ENCODE results near the gene SSU72. TPM values are rescaled to one million over a fixed set of nuclear protein-coding genes. Genes with fewer than 3 reads are reported as not detected.

The SSU72 gene
- total RNA-seq, 1 donor from 2014 or later: 118 TPM

DNA sequence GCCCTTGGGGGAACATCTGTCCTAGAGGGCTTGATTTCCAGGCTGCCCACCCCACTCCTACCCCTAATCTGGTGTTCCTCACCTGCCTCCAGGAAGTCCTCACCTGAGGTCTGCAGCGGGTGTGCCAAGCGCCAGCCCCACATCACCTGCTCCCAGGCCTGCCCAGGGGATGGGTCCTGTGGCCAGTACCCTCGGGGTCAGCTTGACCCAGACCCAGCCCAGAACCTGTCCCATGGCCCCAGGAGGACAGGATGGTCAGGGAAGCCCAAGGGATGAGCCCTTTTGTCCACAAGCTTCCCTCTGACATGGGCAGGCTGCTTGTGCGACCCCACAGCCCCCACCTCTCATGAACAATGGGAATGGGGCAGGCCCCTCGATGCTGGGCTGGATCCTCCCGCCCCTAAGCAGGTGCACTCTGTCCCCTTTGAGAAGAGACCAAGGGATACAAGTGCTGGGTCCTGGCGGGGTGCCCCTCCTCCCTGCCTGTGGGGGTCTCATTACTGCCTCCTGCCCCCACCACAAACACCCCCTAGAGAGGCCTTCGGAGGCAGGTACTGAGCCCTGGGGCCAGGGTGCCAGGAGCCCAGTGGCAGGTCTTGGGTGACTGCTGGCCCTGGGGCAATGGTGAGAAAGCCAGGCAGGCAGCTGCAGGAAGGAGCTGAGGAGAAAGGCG lies 43.9 kb upstream of the SSU72 start:
- DNase-seq (no peak), ATAC-seq (ENCODE audit: low read depth) (no peak)
- H3K4me3 Mint-ChIP-seq: no peak overlapping the region
- no peaks in the 10 kb centered on the region for H3K27me3 Mint-ChIP-seq
- TF ChIP-seq, protein P1, sequence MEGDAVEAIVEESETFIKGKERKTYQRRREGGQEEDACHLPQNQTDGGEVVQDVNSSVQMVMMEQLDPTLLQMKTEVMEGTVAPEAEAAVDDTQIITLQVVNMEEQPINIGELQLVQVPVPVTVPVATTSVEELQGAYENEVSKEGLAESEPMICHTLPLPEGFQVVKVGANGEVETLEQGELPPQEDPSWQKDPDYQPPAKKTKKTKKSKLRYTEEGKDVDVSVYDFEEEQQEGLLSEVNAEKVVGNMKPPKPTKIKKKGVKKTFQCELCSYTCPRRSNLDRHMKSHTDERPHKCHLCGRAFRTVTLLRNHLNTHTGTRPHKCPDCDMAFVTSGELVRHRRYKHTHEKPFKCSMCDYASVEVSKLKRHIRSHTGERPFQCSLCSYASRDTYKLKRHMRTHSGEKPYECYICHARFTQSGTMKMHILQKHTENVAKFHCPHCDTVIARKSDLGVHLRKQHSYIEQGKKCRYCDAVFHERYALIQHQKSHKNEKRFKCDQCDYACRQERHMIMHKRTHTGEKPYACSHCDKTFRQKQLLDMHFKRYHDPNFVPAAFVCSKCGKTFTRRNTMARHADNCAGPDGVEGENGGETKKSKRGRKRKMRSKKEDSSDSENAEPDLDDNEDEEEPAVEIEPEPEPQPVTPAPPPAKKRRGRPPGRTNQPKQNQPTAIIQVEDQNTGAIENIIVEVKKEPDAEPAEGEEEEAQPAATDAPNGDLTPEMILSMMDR (IDR thresholded peaks at IDR 0.05): no peak
- CTCF ChIA-PET: no interaction called here
- H3K36me3 Mint-ChIP-seq (ENCODE audit: low read depth): peaks cover 6% of the 10 kb centered on the region
- H3K4me1 Mint-ChIP-seq: peaks cover 22% of the 10 kb centered on the region
- no peak overlapping the region for H3K27ac Mint-ChIP-seq
- intact Hi-C loops (cut with micrococcal nuclease): loop anchor here (5.0 kb wide), 1 partner anchor 59 kb away; no protein-coding TSS in a partner anchor
- no peaks in the 10 kb centered on the region for H3K9me3 Mint-ChIP-seq
- POLR2A ChIA-PET: no interaction called here

DNA sequence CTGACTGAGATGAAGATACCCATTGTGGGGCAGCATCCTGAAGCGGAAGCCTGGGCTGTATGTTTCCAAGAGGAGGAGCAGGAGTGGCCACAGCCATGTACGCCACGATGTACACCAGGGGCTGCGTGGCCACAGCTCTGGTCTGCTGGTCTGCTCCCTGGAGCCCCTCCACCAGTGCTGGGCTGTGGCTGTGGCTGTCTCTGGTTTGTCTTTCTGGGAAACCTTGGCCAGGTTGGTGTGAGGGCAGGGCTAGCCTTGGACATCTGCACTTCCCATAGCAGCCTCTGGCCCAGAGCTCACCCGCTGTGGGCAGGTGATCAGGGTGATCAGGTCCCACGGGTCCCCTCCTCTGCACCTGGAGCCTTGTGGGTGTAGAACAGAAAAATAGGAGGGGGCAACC lies 43.3 kb upstream of the SSU72 start:
- Mint-ChIP-seq H3K27ac (no peak overlapping the region), H3K9me3 (no peaks in the 10 kb centered on the region), H3K4me3 (peak overlapping the region; percentile 80), H3K27me3 (no peaks in the 10 kb centered on the region), H3K4me1 (peaks cover 23% of the 10 kb centered on the region), H3K36me3 (ENCODE audit: low read depth) (peaks cover 6% of the 10 kb centered on the region)
- TF ChIP-seq, protein P1 (IDR thresholded peaks at IDR 0.05): no peak
- no peak for ATAC-seq (ENCODE audit: low read depth)
- intact Hi-C loops (cut with micrococcal nuclease): loop anchor here (5.0 kb wide), 1 partner anchor 59 kb away; no protein-coding TSS in a partner anchor
- CTCF ChIA-PET: no interaction called here
- POLR2A ChIA-PET: interaction anchor here (3.4 kb wide), 1 partner anchor 12 kb away, joined by 35 read pairs; the partner anchor contains the start of gene MMP23B
- no peak for DNase-seq

DNA sequence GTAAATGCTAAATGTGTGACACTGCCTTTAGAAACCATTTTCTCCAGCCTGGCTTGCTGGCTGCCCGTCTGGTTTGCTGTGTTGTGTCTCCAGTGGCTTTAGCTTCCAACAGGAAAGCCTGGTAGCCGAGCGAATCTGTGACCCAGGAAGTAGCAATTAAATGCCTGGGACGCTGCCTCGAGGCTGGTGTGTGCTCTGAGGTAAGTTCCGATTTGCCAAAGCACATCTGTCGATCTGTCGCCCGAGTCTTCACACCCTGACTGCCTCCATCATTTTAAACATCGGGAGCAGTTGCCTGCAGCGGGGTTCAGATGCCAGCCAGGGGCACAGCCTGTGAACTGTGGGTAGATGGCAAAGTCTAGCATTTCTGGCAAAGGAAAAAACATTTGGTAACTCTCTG lies 42.9 kb upstream of the SSU72 start:
- Mint-ChIP-seq H3K36me3 (ENCODE audit: low read depth) (peaks cover 6% of the 10 kb centered on the region), H3K9me3 (no peaks in the 10 kb centered on the region), H3K4me3 (peak overlapping the region; percentile 80), H3K27ac (peak overlapping the region; percentile 59), H3K27me3 (no peaks in the 10 kb centered on the region), H3K4me1 (peaks cover 23% of the 10 kb centered on the region)
- DNase-seq (no peak), ATAC-seq (ENCODE audit: low read depth) (no peak)
- intact Hi-C loops (cut with micrococcal nuclease): loop anchor here (5.0 kb wide), 1 partner anchor 60 kb away; no protein-coding TSS in a partner anchor
- TF ChIP-seq, protein P1 (IDR thresholded peaks at IDR 0.05): no peak
- CTCF ChIA-PET: no interaction called here
- POLR2A ChIA-PET: interaction anchor here (3.4 to 3.9 kb wide), 2 partner anchors 12 to 14 kb away, joined by 19 to 35 read pairs; partner anchors contain the start of gene MMP23B

DNA sequence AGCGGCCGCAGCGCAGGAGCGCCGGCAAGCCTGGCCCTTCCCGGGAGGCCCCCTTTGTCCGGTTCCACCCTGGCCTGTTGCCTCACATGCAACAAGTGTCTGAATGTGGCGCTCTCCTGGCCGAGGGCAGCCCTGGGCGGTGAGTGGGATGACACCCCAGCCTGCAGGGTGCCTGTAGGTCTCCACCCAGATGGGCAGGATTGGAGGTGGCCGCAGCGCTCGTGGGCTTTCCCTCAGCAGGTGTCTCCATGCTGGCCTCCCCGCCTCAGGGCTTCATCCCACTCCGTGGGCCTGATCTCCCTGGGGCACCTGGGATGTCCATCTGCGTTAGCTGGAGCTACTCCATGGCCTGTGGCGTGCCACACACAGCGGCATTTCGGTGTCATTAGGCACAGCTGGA lies 42.2 kb upstream of the SSU72 start:
- Mint-ChIP-seq H3K9me3 (no peaks in the 10 kb centered on the region), H3K27me3 (no peaks in the 10 kb centered on the region), H3K27ac (peak overlapping the region; percentile 59), H3K36me3 (ENCODE audit: low read depth) (peaks cover 9% of the 10 kb centered on the region), H3K4me3 (peak overlapping the region; percentile 80), H3K4me1 (peaks cover 26% of the 10 kb centered on the region)
- ChIA-PET POLR2A (interaction anchor here (3.4 to 3.9 kb wide), 2 partner anchors 13 to 14 kb away, joined by 19 to 35 read pairs; partner anchors contain the start of gene MMP23B), CTCF (no interaction called here)
- no peak for ATAC-seq (ENCODE audit: low read depth)
- TF ChIP-seq, protein P1 (IDR thresholded peaks at IDR 0.05): no peak
- no peak for DNase-seq
- intact Hi-C loops (cut with micrococcal nuclease): loop anchor here (5.0 kb wide), 1 partner anchor 60 kb away; no protein-coding TSS in a partner anchor

DNA sequence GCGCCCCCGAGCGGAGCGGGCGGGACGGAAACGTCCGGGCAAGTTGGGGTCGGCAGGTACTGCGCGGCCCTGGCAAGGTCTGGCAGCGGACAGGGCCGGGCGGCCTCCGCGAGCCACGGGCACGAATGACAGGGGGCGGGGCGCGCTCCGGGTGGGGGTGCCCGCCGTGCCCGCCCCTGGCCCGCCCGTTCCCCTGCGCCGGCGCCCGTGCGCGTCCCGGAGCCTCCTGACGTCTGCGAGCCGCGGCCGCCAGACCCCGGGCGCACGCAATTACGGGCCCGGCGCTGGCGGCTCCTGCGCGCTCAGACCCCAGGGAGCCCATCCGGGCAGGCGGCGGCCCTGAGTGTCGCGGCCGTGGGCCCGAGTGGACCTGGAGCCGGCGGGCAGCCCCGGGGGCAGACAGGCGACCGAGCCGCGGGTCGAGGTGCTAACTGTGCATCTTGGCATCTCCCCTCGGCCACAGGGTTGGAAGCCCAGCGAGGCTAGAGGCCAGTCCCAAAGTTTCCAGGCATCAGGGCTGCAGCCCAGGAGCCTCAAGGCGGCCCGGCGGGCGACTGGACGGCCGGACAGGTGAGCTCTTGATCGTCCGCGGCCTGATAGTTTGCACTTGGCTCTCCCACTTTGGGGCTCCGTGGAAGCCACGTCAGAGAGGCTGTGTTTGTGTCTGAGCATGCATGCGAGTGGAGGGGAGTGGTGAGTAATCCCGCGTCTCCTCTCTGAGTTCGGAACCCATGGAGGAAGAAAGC lies 41.6 kb upstream of the SSU72 start:
- Mint-ChIP-seq H3K4me1 (peaks cover 26% of the 10 kb centered on the region), H3K4me3 (peak overlapping the region; percentile 80), H3K9me3 (no peaks in the 10 kb centered on the region), H3K27me3 (no peaks in the 10 kb centered on the region), H3K36me3 (ENCODE audit: low read depth) (peaks cover 9% of the 10 kb centered on the region), H3K27ac (peak overlapping the region; percentile 50)
- TF ChIP-seq, protein P1 (IDR thresholded peaks at IDR 0.05): no peak
- ATAC-seq (ENCODE audit: low read depth) (peak; percentile 9), DNase-seq (no peak)
- CTCF ChIA-PET: no interaction called here
- POLR2A ChIA-PET: interaction anchor here (0.7 to 3.9 kb wide), 9 partner anchors 9 to 411 kb away, joined by 3 to 35 read pairs (median 6); partner anchors contain the start of genes MMP23B and MRPL20
- intact Hi-C loops (cut with micrococcal nuclease): loop anchor here (5.0 kb wide), 1 partner anchor 61 kb away; no protein-coding TSS in a partner anchor
